Smooth muscle cell (in vitro differentiated cells): ENCODE measurements around the gene ACTA1. TPM values are rescaled to one million over a fixed set of nuclear protein-coding genes. Genes with fewer than 3 reads are reported as not detected.

Experiments
- DNase-seq: peaks from one replicate; lab custom pipeline; 2025; ENCODE audit not compliant: unreplicated experiment; lab: John Stamatoyannopoulos, UW
- H2AFZ ChIP-seq: fragments of 200-600 bp; sonication (generic); 2 replicates; pipeline ENCODE4 v1.6.0; 2016; ENCODE audit warnings: antibody characterized with exemption, low read depth, mild to moderate bottlenecking
- H3F3A ChIP-seq: fragments of 200-600 bp; sonication (generic); 2 replicates; pipeline ENCODE4 v1.6.0; 2017; ENCODE audit warnings: antibody characterized with exemption, low read depth
- H3K27ac ChIP-seq: fragments of 200-600 bp; sonication (generic); 2 replicates; pipeline ENCODE4 v1.5.1; 2016; ENCODE audit warnings: low read depth, mild to moderate bottlenecking
- H3K27me3 ChIP-seq: fragments of 200-600 bp; sonication (generic); 2 replicates; pipeline ENCODE4 v1.6.1; 2016; ENCODE audit warnings: low read depth, mild to moderate bottlenecking
- H3K36me3 ChIP-seq: fragments of 200-600 bp; sonication (generic); 2 replicates; pipeline ENCODE4 v1.5.1; 2016; ENCODE audit warnings: low read depth
- H3K4me1 ChIP-seq: fragments of 200-600 bp; sonication (generic); 2 replicates; pipeline ENCODE4 v1.5.1; 2016; ENCODE audit warnings: low read depth
- H3K4me2 ChIP-seq: fragments of 200-600 bp; sonication (generic); 2 replicates; pipeline ENCODE4 v1.6.0; 2016; ENCODE audit warnings: mild to moderate bottlenecking
- H3K4me3 ChIP-seq: fragments of 200-600 bp; sonication (generic); 2 replicates; pipeline ENCODE4 v1.5.1; 2016; ENCODE audit warnings: mild to moderate bottlenecking
- H3K79me2 ChIP-seq: fragments of 200-600 bp; sonication (generic); 2 replicates; pipeline ENCODE4 v1.6.0; 2016; ENCODE audit warnings: low read depth, mild to moderate bottlenecking
- H3K9ac ChIP-seq: fragments of 200-600 bp; sonication (generic); 2 replicates; pipeline ENCODE4 v1.6.0; 2016; ENCODE audit warnings: low read depth
- H3K9me3 ChIP-seq: fragments of 200-600 bp; sonication (generic); replicated peaks from 2 replicates; pipeline ENCODE4 v1.5.1; 2016; ENCODE audit warnings: low read depth
- H4K20me1 ChIP-seq: fragments of 200-600 bp; sonication (generic); 2 replicates; pipeline ENCODE4 v1.6.0; 2016; ENCODE audit warnings: low read depth
- CTCF ChIP-seq: fragments of 200-600 bp; sonication (generic); IDR thresholded peaks from 2 replicates; pipeline ENCODE4 v1.5.1; 2017; ENCODE audit warnings: borderline replicate concordance, mild to moderate bottlenecking, antibody characterized with exemption; ENCODE audit not compliant: insufficient read depth, poor library complexity, severe bottlenecking
- WGBS: methylation state at CpG from one replicate; pipeline ENCODE4 v1.1.7; 2016; ENCODE audit warnings: low lambda C conversion rate; 5-methylcytosine and 5-hydroxymethylcytosine counted together
- polyA plus RNA-seq: library from polyadenylated mRNA; unstranded; fragments of >200 nt; fragmentation: Nextera tagmentation; extraction: Ambion mirVana; gene quantifications from 2 replicates; pipeline ENCODE4 v1.2.1, GENCODE V29; 2016
- total RNA-seq: library from RNA; depleted of rRNA; stranded (reverse); fragments of >200 nt; gene quantifications from 2 replicates; pipeline ENCODE4 v1.2.3, GENCODE V29; 2014

Gene ACTA1
- total and polyA plus RNA-seq, 2 experiments from 2014 or later, result 3.7 to 5.1 TPM

DNA sequence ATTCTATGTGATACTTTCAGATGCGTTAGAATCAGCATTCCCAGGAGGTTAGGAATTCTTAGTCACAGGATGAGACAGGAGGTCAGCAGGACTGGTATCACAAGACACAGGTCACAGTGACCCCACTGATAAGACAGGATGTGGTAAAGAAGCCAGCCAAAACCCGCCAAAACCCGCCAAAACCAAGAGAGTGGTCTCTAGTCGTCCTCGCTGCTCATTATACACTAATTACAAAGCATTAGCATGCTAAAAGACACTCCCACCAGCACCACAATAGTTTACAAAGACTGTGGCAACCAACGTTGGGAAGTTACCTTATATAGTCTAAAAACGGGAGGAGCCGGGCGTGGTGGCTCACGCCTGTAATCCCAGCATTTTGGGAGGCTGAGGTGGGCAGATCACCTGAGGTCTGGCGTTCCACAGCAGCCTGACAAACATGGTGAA is 13.9 kb upstream of the ACTA1 start:
- no peaks in the 10 kb centered on the region for H3K79me2 ChIP-seq
- H3K4me3 ChIP-seq, result no peak overlapping the region
- H3K4me1 ChIP-seq, result no peaks in the 10 kb centered on the region
- no peak overlapping the region for H3K27ac ChIP-seq
- DNase-seq, result no peak
- peaks cover 5% of the 10 kb centered on the region for H3F3A ChIP-seq
- no peaks in the 10 kb centered on the region for H3K9me3 ChIP-seq
- WGBS, result 92% methylated on average over 11 of the region's 11 CpGs
- H3K4me2 ChIP-seq, result no peak overlapping the region
- H3K36me3 ChIP-seq, result peaks cover 12% of the 10 kb centered on the region
- no peak overlapping the region for H2AFZ ChIP-seq
- TF ChIP-seq CTCF, result no peak
- H3K9ac ChIP-seq, result no peak overlapping the region
- H4K20me1 ChIP-seq, result no peaks in the 10 kb centered on the region
- H3K27me3 ChIP-seq, result no peaks in the 10 kb centered on the region

- Histone ChIP-seq H3K79me2 (no peaks in the 10 kb centered on the region), H3K36me3 (peaks cover 6% of the 10 kb centered on the region), H3K9me3 (no peaks in the 10 kb centered on the region), H3K27ac (no peak overlapping the region), H3K4me2 (no peak overlapping the region), H3K9ac (no peak overlapping the region), H2AFZ (no peak overlapping the region), H3K4me1 (no peaks in the 10 kb centered on the region), H3K27me3 (no peaks in the 10 kb centered on the region), H3K4me3 (no peak overlapping the region), H4K20me1 (no peaks in the 10 kb centered on the region), H3F3A (peaks cover 14% of the 10 kb centered on the region)
- WGBS, result 96% methylated on average over 4 of the region's 4 CpGs
- no peak for TF ChIP-seq CTCF
- no peak for DNase-seq
Measured at GRCh38 chr1:229445828-229446227, 11.9 kb upstream of the ACTA1 start.

GRCh38 chr1:229440851-229441537 is 7.1 kb upstream of the ACTA1 start:
- H3K36me3 ChIP-seq, result no peaks in the 10 kb centered on the region
- no peaks in the 10 kb centered on the region for H4K20me1 ChIP-seq
- H3K9me3 ChIP-seq, result no peaks in the 10 kb centered on the region
- no peaks in the 10 kb centered on the region for H3K79me2 ChIP-seq
- peaks cover 14% of the 10 kb centered on the region for H3F3A ChIP-seq
- H3K4me3 ChIP-seq, result no peak overlapping the region
- no peak for DNase-seq
- H3K27me3 ChIP-seq, result peaks cover 3% of the 10 kb centered on the region
- no peak overlapping the region for H2AFZ ChIP-seq
- peak overlapping the region; percentile 63 for H3K4me2 ChIP-seq
- WGBS, result 16% methylated on average over 5 of the region's 5 CpGs
- H3K4me1 ChIP-seq, result no peaks in the 10 kb centered on the region
- no peak for TF ChIP-seq CTCF
- H3K9ac ChIP-seq, result no peak overlapping the region
- H3K27ac ChIP-seq, result peak overlapping the region; percentile 76

GRCh38 chr1:229438021-229438420 is 4.1 kb upstream of the ACTA1 start:
- WGBS, result 96% methylated on average over 3 of the region's 3 CpGs

More at GRCh38 chr1:229438021-229438420, 4.1 kb upstream of the ACTA1 start:
- no peaks in the 10 kb centered on the region for H3K9me3 ChIP-seq
- H3K27ac ChIP-seq, result no peak overlapping the region
- H3K4me3 ChIP-seq, result no peak overlapping the region
- no peak overlapping the region for H3K9ac ChIP-seq
- no peaks in the 10 kb centered on the region for H3K79me2 ChIP-seq
- peaks cover 32% of the 10 kb centered on the region for H3K27me3 ChIP-seq
- no peak for TF ChIP-seq CTCF
- H3K4me1 ChIP-seq, result peaks cover 5% of the 10 kb centered on the region
- no peak for DNase-seq
- no peaks in the 10 kb centered on the region for H4K20me1 ChIP-seq
- H3K36me3 ChIP-seq, result no peaks in the 10 kb centered on the region
- no peak overlapping the region for H3K4me2 ChIP-seq
- H3F3A ChIP-seq, result peaks cover 9% of the 10 kb centered on the region
- H2AFZ ChIP-seq, result no peak overlapping the region
